ENCODE data around the gene LRRC4C.

- TF ChIP-seq EZH2 (IDR thresholded peaks at IDR 0.05; ENCODE audit: low read depth, unreplicated experiment) (no peak), CTCF (conservative IDR thresholded peaks at IDR 0.05; ENCODE audit: low read depth in 2 of 2) (no peak), CREB1 (CRISPR knock-in tag; IDR thresholded peaks at IDR 0.05; ENCODE audit: low read depth) (no peak), POLR2AphosphoS5 (IDR thresholded peaks at IDR 0.05; ENCODE audit: low read depth) (no peak), REST (IDR thresholded peaks at IDR 0.05; ENCODE audit: unreplicated experiment) (no peak), ZNF114 (CRISPR knock-in tag; IDR thresholded peaks at IDR 0.05) (no peak), ETS1 (IDR thresholded peaks at IDR 0.05) (no peak), EZH2phosphoT487 (IDR thresholded peaks at IDR 0.05; ENCODE audit: unreplicated experiment) (no peak), JUNB (IDR thresholded peaks at IDR 0.05; ENCODE audit: unreplicated experiment) (no peak)
Measured at GRCh38 chr11:40759341-40759740, 700.1 kb downstream of the LRRC4C start.

Data from GM23338 (cell line).